Embryonic facial prominence (tissue), 1 donor: ENCODE measurements around the gene LYVE1.
A peak's percentile ranks its signal among the peaks of the same experiment; 100 is the strongest.
"Not testable (repeated sequence)": the region's sequence is repeated elsewhere in the genome, so short reads cannot be mapped to it uniquely, and the experiment has no call there.

Experiments
- DNase-seq: peaks from one replicate; pipeline ENCODE4 v3.0.0-alpha.2; 2016; ENCODE audit errors: extremely low spot score

LYVE1 gene

GRCh38 chr11:10568486-10568941 lies at the start of gene LYVE1:
Gene LYVE1, minus strand, starts transcription at chr11:10568665. Its CDS starts 133 bp downstream, at chr11:10568532.
- DNase-seq: no peak

DNA sequence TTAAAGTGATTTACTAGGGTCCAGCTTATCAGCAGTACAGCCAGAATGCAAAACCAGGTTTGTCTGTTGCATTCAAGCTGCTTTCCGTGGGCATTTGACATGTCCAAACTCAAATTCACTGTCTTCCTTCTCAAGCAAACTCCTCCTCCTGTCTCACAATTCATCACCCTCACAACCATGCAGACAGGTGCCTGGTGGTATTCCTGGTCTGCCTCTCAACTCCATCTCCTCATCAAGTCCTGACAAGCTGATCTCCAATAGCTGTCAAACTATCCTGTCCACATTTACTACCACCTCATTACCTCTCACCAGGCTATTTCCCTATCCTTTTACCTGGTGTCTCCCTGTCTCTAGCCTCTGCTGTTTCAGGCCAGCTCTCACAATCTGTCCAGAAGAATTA lies 49.1 kb upstream of the LYVE1 start:
- no peak for DNase-seq

GRCh38 chr11:10611979-10612862 lies 43.8 kb upstream of the LYVE1 start:
- DNase-seq: no peak

GRCh38 chr11:10609636-10610035 lies 41.2 kb upstream of the LYVE1 start:
- no peak for DNase-seq

DNA sequence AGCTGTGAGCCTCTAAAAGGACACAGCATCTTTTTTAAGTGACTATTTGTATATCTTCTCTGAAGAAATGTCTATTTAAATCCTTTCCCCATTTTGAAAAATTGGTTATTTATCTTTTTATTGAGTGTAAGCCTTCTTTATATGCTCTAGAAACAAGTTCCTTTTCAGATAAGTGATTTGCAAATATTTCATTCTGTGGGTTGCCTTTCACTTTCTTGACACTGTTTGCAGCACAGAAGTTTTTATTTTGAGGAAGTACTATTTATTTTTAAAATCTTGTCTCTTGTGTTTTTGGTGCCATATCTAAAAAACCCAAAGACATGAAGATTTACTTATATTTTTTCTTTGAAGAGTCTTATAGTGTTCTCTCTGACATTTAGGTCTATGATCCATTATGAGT lies 40.1 kb upstream of the LYVE1 start:
- DNase-seq: no peak

- no peak for DNase-seq
Observed at GRCh38 chr11:10607462-10608132, 39.1 kb upstream of the LYVE1 start.

DNA sequence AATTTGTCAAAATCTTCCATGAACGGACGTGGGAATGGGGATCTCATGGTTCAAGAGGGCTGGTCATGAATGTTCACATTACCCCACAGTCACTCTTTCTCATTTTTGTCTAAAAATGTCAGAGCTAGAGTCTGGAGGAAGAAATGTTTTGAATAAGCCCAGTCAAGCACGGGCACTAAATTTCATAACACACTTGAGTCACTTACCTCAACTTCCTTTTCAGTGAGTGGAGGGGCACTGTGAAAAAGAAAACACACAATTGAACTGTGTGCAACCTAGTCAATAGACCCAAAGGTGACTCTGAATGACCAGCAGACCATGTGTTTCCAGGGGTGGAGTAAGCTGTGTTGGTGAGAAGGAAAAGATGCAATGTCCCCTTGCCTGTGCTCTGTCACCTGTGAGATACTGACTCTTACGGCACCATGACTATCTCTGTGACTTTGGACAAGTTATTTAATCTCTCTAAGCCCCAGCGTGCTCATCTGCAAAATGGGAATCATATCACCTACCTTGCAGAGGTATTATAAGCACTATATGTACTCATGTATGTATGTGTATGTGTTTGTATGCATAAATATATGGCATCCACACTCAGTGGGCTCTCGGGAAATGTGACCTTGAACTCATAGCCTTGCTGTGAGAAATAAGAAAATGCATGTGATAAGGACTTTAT lies 38.2 kb upstream of the LYVE1 start:
- no peak for DNase-seq

DNA sequence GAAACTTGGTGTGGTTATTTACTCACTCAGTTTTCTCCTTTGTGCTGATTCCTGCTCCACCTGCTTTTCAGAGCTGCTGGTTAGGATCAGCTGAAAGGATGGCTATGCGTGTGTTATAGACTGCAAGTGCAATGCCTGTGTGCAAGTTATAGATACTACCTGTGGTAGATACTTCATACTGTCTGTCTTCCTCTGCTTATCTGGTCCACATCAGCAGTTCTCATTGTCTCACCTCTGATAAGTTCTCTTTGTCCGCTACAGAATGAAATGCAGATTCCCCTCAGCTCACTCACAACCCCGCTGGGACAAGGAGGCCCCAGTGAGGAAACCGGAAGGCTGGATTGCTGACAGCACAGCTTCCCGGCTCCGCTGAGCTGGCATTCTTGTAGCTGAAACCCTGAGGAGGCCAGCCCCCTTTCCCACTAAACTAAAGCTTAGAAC lies 37.5 kb upstream of the LYVE1 start:
- peak; percentile 53 for DNase-seq

- DNase-seq: no peak
Observed at GRCh38 chr11:10604798-10605197, 36.3 kb upstream of the LYVE1 start.

GRCh38 chr11:10604340-10604748 lies 35.9 kb upstream of the LYVE1 start:
- no peak for DNase-seq

DNA sequence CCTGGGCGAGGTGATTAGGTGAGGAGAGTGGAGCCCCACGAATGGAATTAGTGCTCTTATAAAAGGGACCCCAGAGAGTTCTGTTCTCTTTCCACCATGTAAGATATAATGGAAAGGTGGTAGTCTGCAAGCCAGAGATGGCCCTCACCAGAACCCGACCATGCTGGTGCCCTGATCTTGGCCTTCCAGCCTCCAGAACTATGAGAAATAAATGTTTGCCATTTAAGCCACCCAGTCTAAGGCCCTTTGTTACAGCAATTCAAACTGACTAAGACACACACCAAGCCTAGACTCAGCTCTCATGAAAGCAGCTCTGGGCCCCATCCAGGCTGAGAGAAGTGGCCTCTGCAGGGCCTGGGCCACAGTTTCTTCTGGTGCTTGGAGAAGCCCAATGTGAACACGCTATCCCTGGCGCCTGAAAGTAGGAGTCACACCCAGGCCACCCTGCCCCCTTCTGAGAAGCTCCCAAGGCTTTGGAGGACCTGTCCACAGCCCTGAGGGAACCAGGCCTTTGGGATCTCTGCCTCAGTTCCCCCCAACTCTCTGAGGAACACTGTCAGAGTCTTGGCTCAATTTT lies 35.3 kb upstream of the LYVE1 start:
- DNase-seq: no peak

DNA sequence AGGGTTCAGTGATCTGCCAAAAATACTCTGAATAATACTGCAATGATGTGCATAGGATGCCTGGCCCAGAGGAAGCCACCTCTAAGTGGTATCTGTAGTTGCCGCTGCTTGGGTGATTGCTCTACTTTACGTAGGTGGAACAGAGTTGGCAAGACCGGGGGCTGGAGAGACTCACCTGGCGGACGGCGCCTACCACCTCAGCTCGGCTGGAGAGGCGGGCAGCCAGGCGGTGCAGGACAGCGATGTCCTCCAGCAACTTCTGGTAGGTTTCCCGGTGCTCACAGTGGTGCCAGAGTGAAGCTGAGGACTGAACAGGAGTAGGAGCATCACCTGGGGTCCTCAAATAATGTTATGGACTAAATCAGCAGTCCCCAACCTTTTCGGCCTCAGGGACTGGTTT lies 34.5 kb upstream of the LYVE1 start:
- no peak for DNase-seq

DNA sequence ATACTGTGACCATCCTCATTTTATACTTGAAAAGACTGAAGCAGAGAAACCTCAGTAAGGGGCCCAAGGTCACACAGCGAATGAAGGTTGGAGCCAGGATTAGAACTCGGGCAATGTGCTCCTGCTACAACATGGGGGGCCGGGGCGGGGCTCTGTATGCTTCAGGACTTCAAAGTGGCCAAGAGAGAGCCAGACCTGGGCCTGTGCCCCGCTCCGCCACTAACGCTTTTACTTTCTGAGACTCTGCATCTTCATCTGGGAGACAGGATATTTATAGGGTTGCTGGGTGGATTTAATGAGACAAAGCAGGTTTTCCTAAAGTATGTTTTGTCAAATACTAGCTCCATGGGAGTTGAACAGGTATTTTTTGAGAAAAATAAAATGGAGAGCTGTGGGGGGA lies 33.9 kb upstream of the LYVE1 start:
- DNase-seq: no peak

DNA sequence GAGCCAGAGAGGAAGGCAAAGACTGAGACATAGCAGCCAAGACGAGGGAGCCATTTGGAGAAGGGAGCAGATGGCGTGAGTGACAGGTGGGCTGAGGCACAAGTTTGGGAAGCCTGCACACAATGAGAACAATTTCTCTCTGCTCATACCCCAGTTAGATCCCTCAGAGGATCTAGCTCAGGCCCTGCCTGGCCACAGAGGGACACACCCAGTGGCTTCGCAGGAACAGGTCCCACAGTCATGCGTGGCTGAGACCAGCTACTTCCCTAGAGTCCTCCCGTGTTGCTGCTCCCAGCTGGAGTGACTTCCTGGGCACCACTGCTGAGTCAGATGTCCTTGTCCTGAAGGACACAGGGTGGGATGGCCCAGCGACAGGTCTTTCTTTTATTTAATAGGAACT lies 33.4 kb upstream of the LYVE1 start:
- DNase-seq: no peak

GRCh38 chr11:10600570-10601248 lies 32.2 kb upstream of the LYVE1 start:
- no peak for DNase-seq

- no peak for DNase-seq
Observed at GRCh38 chr11:10599388-10600175, 31.1 kb upstream of the LYVE1 start.

GRCh38 chr11:10598816-10599215 lies 30.4 kb upstream of the LYVE1 start:
- DNase-seq: no peak

- no peak for DNase-seq
Observed at GRCh38 chr11:10597877-10598351, 29.4 kb upstream of the LYVE1 start.

- DNase-seq: not testable (repeated sequence)
Observed at GRCh38 chr11:10595840-10596239, 27.4 kb upstream of the LYVE1 start.

GRCh38 chr11:10594407-10594806 lies 25.9 kb upstream of the LYVE1 start:
- no peak for DNase-seq
